Subcutaneous adipose tissue (tissue), 4 donors: Measurements from ENCODE around the gene SCN2B. TPM values are rescaled to one million over a fixed set of nuclear protein-coding genes. Genes with fewer than 3 reads are reported as not detected.

ENCODE experiments used
- total RNA-seq, 4 donors: library from RNA; depleted of rRNA; stranded (reverse); fragments of >200 nt; gene quantifications; one replicate each; pipeline ENCODE4 v1.1.0, GENCODE V29; 2016
- TF ChIP-seq, protein P1 (sequence below): fragments of 450-650 bp; IDR thresholded peaks from one replicate; pipeline ENCODE4 v1.5.1; 2016; ENCODE audit warnings: low read depth, mild to moderate bottlenecking, control low read depth, antibody characterized with exemption, moderate library complexity

The SCN2B gene
- total RNA-seq, 4 donors from 2014 or later: under 0.01 to 0.19 TPM; not detected in 2

- TF ChIP-seq, protein P1, sequence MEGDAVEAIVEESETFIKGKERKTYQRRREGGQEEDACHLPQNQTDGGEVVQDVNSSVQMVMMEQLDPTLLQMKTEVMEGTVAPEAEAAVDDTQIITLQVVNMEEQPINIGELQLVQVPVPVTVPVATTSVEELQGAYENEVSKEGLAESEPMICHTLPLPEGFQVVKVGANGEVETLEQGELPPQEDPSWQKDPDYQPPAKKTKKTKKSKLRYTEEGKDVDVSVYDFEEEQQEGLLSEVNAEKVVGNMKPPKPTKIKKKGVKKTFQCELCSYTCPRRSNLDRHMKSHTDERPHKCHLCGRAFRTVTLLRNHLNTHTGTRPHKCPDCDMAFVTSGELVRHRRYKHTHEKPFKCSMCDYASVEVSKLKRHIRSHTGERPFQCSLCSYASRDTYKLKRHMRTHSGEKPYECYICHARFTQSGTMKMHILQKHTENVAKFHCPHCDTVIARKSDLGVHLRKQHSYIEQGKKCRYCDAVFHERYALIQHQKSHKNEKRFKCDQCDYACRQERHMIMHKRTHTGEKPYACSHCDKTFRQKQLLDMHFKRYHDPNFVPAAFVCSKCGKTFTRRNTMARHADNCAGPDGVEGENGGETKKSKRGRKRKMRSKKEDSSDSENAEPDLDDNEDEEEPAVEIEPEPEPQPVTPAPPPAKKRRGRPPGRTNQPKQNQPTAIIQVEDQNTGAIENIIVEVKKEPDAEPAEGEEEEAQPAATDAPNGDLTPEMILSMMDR: no peak
Measured at GRCh38 chr11:118143661-118144185, 32.7 kb downstream of the SCN2B start.

GRCh38 chr11:118142809-118143208, 33.6 kb downstream of the SCN2B start:
- TF ChIP-seq, protein P1: no peak

- TF ChIP-seq, protein P1: no peak
Measured at GRCh38 chr11:118142081-118142480, 34.4 kb downstream of the SCN2B start.

DNA sequence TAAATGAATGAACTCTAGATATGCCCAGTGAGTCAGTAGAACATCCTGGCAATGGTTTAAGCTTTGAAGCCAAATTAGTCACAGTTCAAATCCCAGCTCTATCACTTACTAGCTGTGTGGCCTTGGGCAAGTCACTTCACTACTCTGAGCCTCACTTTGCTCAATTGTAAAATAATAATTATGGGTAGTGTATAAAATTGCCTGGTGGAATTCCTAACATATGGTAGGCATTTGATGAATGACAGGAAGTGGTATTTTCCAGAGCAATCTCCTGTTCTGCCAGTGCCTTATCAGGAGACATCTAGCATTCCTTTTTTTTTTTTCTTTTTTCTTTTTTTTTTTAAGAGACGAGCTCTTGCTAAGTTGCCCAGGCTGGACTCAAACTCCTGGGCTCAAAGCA, 36.9 kb downstream of the SCN2B start:
- TF ChIP-seq, protein P1: no peak

- TF ChIP-seq, protein P1: no peak
Measured at GRCh38 chr11:118138839-118139420, 37.5 kb downstream of the SCN2B start.

DNA sequence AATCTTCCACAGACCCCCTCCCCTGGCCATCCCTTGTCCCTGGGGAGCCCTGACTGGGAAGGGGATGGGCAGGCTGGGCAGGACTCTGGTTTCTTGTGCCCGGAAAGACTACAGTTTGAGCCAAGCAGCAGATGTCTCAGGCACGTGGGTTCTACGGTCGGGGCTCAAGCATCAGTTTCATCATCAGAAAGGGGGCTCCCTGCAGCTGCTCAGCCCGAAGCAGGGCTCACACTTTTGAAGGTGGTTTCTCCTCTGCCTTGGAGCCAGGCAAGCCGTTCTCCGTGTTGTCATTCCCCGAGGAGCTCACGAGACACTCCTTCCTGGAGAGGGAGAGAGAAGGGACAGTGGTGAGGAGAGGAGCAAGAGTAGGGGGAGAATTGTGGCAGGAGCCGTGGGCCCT, 39.6 kb downstream of the SCN2B start:
- TF ChIP-seq, protein P1: no peak

DNA sequence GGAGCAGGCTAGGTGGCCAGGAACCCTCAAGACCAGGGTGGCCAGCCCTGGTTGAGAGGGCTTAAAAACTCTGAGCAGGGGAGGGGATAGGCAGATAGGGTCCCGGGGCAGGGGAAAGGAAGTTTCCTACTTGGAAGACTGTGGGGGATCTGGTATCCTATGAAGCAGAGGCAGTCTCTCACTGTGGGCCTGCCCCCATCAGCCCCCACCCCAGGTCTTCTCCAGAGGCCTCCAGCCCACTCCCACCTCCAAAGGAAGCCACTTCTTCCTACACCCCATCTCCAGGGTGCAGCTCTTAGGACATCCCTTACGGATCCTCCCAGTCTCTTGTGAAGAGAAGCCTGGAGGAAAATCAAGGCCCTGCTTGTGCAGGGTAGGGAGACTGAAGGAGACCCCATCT, 40.1 kb downstream of the SCN2B start:
- TF ChIP-seq, protein P1: no peak
